Smooth muscle cell (in vitro differentiated cells): Measurements from ENCODE around the gene COL6A2. TPM values are rescaled to one million over a fixed set of nuclear protein-coding genes. Genes with fewer than 3 reads are reported as not detected.

Experiments
- DNase-seq: peaks from one replicate; lab custom pipeline; 2025; ENCODE audit not compliant: unreplicated experiment; lab: John Stamatoyannopoulos, UW
- H2AFZ ChIP-seq: fragments of 200-600 bp; sonication (generic); 2 replicates; pipeline ENCODE4 v1.6.0; 2016; ENCODE audit warnings: antibody characterized with exemption, low read depth, mild to moderate bottlenecking
- H3F3A ChIP-seq: fragments of 200-600 bp; sonication (generic); 2 replicates; pipeline ENCODE4 v1.6.0; 2017; ENCODE audit warnings: antibody characterized with exemption, low read depth
- H3K27ac ChIP-seq: fragments of 200-600 bp; sonication (generic); 2 replicates; pipeline ENCODE4 v1.5.1; 2016; ENCODE audit warnings: low read depth, mild to moderate bottlenecking
- H3K27me3 ChIP-seq: fragments of 200-600 bp; sonication (generic); 2 replicates; pipeline ENCODE4 v1.6.1; 2016; ENCODE audit warnings: low read depth, mild to moderate bottlenecking
- H3K36me3 ChIP-seq: fragments of 200-600 bp; sonication (generic); 2 replicates; pipeline ENCODE4 v1.5.1; 2016; ENCODE audit warnings: low read depth
- H3K4me1 ChIP-seq: fragments of 200-600 bp; sonication (generic); 2 replicates; pipeline ENCODE4 v1.5.1; 2016; ENCODE audit warnings: low read depth
- H3K4me2 ChIP-seq: fragments of 200-600 bp; sonication (generic); 2 replicates; pipeline ENCODE4 v1.6.0; 2016; ENCODE audit warnings: mild to moderate bottlenecking
- H3K4me3 ChIP-seq: fragments of 200-600 bp; sonication (generic); 2 replicates; pipeline ENCODE4 v1.5.1; 2016; ENCODE audit warnings: mild to moderate bottlenecking
- H3K79me2 ChIP-seq: fragments of 200-600 bp; sonication (generic); 2 replicates; pipeline ENCODE4 v1.6.0; 2016; ENCODE audit warnings: low read depth, mild to moderate bottlenecking
- H3K9ac ChIP-seq: fragments of 200-600 bp; sonication (generic); 2 replicates; pipeline ENCODE4 v1.6.0; 2016; ENCODE audit warnings: low read depth
- H3K9me3 ChIP-seq: fragments of 200-600 bp; sonication (generic); replicated peaks from 2 replicates; pipeline ENCODE4 v1.5.1; 2016; ENCODE audit warnings: low read depth
- H4K20me1 ChIP-seq: fragments of 200-600 bp; sonication (generic); 2 replicates; pipeline ENCODE4 v1.6.0; 2016; ENCODE audit warnings: low read depth
- CTCF ChIP-seq: fragments of 200-600 bp; sonication (generic); IDR thresholded peaks from 2 replicates; pipeline ENCODE4 v1.5.1; 2017; ENCODE audit warnings: borderline replicate concordance, mild to moderate bottlenecking, antibody characterized with exemption; ENCODE audit not compliant: insufficient read depth, poor library complexity, severe bottlenecking
- WGBS: methylation state at CpG from one replicate; pipeline ENCODE4 v1.1.7; 2016; ENCODE audit warnings: low lambda C conversion rate; 5-methylcytosine and 5-hydroxymethylcytosine counted together
- polyA plus RNA-seq: library from polyadenylated mRNA; unstranded; fragments of >200 nt; fragmentation: Nextera tagmentation; extraction: Ambion mirVana; gene quantifications from 2 replicates; pipeline ENCODE4 v1.2.1, GENCODE V29; 2016
- total RNA-seq: library from RNA; depleted of rRNA; stranded (reverse); fragments of >200 nt; gene quantifications from 2 replicates; pipeline ENCODE4 v1.2.3, GENCODE V29; 2014

Gene COL6A2
- total and polyA plus RNA-seq, 2 experiments from 2014 or later = 1,570 to 4,089 TPM

- Histone ChIP-seq H3K36me3 (no peaks in the 10 kb centered on the region), H3K9ac (no peak overlapping the region), H3K27me3 (no peaks in the 10 kb centered on the region), H4K20me1 (no peaks in the 10 kb centered on the region), H3K79me2 (no peaks in the 10 kb centered on the region), H3F3A (peaks cover 7% of the 10 kb centered on the region), H3K4me1 (peaks cover 27% of the 10 kb centered on the region), H2AFZ (no peak overlapping the region), H3K9me3 (no peaks in the 10 kb centered on the region), H3K4me2 (no peak overlapping the region), H3K4me3 (no peak overlapping the region), H3K27ac (no peak overlapping the region)
- TF ChIP-seq CTCF = no peak
- 90% methylated on average over 4 of the region's 4 CpGs for WGBS
- no peak for DNase-seq
Measured at GRCh38 chr21:46063227-46063626, 34.7 kb upstream of the COL6A2 start.

- H3K9ac ChIP-seq = no peak overlapping the region
- H3K9me3 ChIP-seq = no peaks in the 10 kb centered on the region
- H4K20me1 ChIP-seq = no peaks in the 10 kb centered on the region
- no peak for DNase-seq
- H3K27ac ChIP-seq = peak overlapping the region; percentile 47
- no peak overlapping the region for H3K4me2 ChIP-seq
- H3K36me3 ChIP-seq = no peaks in the 10 kb centered on the region
- peaks cover 7% of the 10 kb centered on the region for H3F3A ChIP-seq
- H3K79me2 ChIP-seq = no peaks in the 10 kb centered on the region
- TF ChIP-seq CTCF = no peak
- 85% methylated on average over 30 of the region's 30 CpGs for WGBS
- no peak overlapping the region for H3K4me3 ChIP-seq
- H3K27me3 ChIP-seq = no peaks in the 10 kb centered on the region
- peaks cover 27% of the 10 kb centered on the region for H3K4me1 ChIP-seq
- no peak overlapping the region for H2AFZ ChIP-seq
Measured at GRCh38 chr21:46063734-46064680, 33.9 kb upstream of the COL6A2 start.

- Histone ChIP-seq H4K20me1 (no peaks in the 10 kb centered on the region), H3K36me3 (no peaks in the 10 kb centered on the region), H3K4me1 (peaks cover 27% of the 10 kb centered on the region), H3K4me2 (no peak overlapping the region), H3F3A (peaks cover 7% of the 10 kb centered on the region), H2AFZ (no peak overlapping the region), H3K9ac (peak overlapping the region; percentile 86), H3K4me3 (no peak overlapping the region), H3K27ac (peak overlapping the region; percentile 96), H3K9me3 (no peaks in the 10 kb centered on the region), H3K27me3 (no peaks in the 10 kb centered on the region), H3K79me2 (no peaks in the 10 kb centered on the region)
- 70% methylated on average over 9 of the region's 13 CpGs for WGBS
- DNase-seq = no peak
- TF ChIP-seq CTCF = no peak
Measured at GRCh38 chr21:46064870-46065214, 33.1 kb upstream of the COL6A2 start.
